Pancreas (tissue), 8 donors: ENCODE data around the gene CHD9. TPM values are rescaled to one million over a fixed set of nuclear protein-coding genes. Genes with fewer than 3 reads are reported as not detected.

ENCODE experiments used
- polyA plus RNA-seq, 2 donors: library from polyadenylated mRNA; stranded (reverse); fragments of 200-250 nt; gene quantifications; one replicate each; pipeline ENCODE4 v1.2.3, GENCODE V29; 2013
- total RNA-seq, 6 donors: library from RNA; stranded (reverse); fragmentation: NEBNext Ultra II Directional in 4 of 6; extraction: Animal tissue kit (Norgen Biotek cat#: 25700) in 4 of 6; gene quantifications; one replicate each; pipeline versions ENCODE4 v1.2.1 to v1.2.4, GENCODE V29; 2021 to 2023
- donor health status: healthy with polysubstance abuse.
- donor health status: DM: no; HTN: no; CAD: no; lungs with moderate emphysema.
- donor health status: DM: no; HTN: no; CAD: no.
- donor health status: Bipolar disorder and iron deficiency.
- donor health status: DM: yes; HTN: yes; CAD: no.
- donor health status: DM: no; HTN: no; CAD: no.
- donor health status: DM: no; HTN: no; CAD: no.
- donor health status: DM: yes; HTN: yes; CAD: no.

The CHD9 gene
- total and polyA plus RNA-seq, 8 donors: 7.2 to 40.9 (median 30.1) TPM

Other genes with a start within 250 kb of the CHD9 start
- gene CHD9NB, start 2.1 kb upstream of the CHD9 start, total RNA-seq: 1 to 10 TPM; 1.6 to 4.2 (median 2.9) TPM
- 10 to 100 TPM in 1 of 2 donors, 1 to 10 TPM in 1; 3.3 to 22.1 TPM for gene CHD9NB, start 2.1 kb upstream of the CHD9 start, polyA plus RNA-seq